Motor neuron (in vitro differentiated cells): ENCODE results near the gene NR1D2. TPM values are rescaled to one million over a fixed set of nuclear protein-coding genes. Genes with fewer than 3 reads are reported as not detected.

Experiments used
- ATAC-seq, 8 experiments: fragments of 200-7000 bp; cut with Tn5 transposase; replicated peaks in 6 of 8; 2 replicates each; pipeline ENCODE4 v1.8.0; 2021; ENCODE audit warnings: mild to moderate bottlenecking in 8 of 8, moderate library complexity in 8 of 8
- H3K27ac ChIP-seq, 2 donors: fragments of 250-450 bp; sonication (Bioruptor Pico); 2 replicates each; pipeline ENCODE4 v1.9.0; 2021; ENCODE audit warnings: antibody characterized with exemption in 2 of 2, mild to moderate bottlenecking in 2 of 2, moderate library complexity in 1 of 2
- H3K4me1 ChIP-seq, 2 donors: fragments of 250-450 bp; sonication (Bioruptor Pico); replicated peaks in 1 of 2; 2 replicates each; pipeline ENCODE4 v1.6.1; 2021; ENCODE audit warnings: antibody characterized with exemption in 2 of 2, mild to moderate bottlenecking in 2 of 2, moderate library complexity in 1 of 2
- H3K4me3 ChIP-seq, 5 donors: fragments of 250-450 bp; sonication (Bioruptor Pico); 2 replicates each; pipeline ENCODE4 v1.9.0; 2021; ENCODE audit warnings: antibody characterized with exemption in 5 of 5, mild to moderate bottlenecking in 5 of 5, moderate library complexity in 4 of 5
- WGBS, 10 experiments: fragments of 450-650 bp; shearing (Covaris generic); methylation state at CpG; one replicate each; pipeline ENCODE4 v1.0.0; 2022; 5-methylcytosine and 5-hydroxymethylcytosine counted together
- in situ Hi-C, 9 experiments: fragments of 400-800 bp; cut with MboI; loops; one replicate each; pipeline ENCODE4 v1.15.0; 2021; ENCODE audit warnings: low sequenced_read_pairs in 9 of 9, low pct_unique_long_range_greater_than_20kb in 2 of 9; ENCODE audit not compliant: unreplicated experiment in 9 of 9
- total RNA-seq, 8 experiments: library from RNA; unstranded; fragments of 300-600 nt; gene quantifications; 2 replicates each; pipeline versions ENCODE4 v1.2.3 to v1.2.4, GENCODE V29; 2022

NR1D2 gene
- total RNA-seq, 8 experiments from 2014 or later: 9.9 to 41.3 (median 16.6) TPM

DNA sequence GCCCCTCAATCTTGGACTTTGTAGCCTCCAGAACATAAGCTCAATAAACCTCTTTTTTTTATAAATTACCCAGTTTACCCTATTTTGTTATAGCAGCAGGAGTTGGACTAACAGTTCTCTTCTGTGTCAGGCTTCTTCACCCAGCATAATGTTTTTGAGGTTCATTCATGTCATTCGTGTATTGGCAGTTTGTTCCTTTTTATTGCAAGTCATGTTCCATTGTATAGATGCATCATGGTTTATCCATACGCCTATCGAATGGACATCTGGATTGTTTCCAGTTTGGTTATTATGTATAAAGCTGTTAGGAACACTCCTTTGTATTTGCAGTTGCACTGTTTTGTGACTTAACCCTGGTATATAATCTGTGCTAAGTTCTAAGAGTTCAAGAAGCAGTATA is 39.8 kb downstream of the NR1D2 start:
- no peak overlapping the region for H3K4me3 ChIP-seq
- no peaks in the 10 kb centered on the region for H3K4me1 ChIP-seq
- ATAC-seq: no peak
- WGBS, 10 experiments: 14 to 100% (median 95%) methylated on average over 1 to 3 of the region's 3 CpGs; no CpG with 5 or more reads in 2 of the 10 experiments
- in situ Hi-C loops: no loop called here
- no peak overlapping the region for H3K27ac ChIP-seq

DNA sequence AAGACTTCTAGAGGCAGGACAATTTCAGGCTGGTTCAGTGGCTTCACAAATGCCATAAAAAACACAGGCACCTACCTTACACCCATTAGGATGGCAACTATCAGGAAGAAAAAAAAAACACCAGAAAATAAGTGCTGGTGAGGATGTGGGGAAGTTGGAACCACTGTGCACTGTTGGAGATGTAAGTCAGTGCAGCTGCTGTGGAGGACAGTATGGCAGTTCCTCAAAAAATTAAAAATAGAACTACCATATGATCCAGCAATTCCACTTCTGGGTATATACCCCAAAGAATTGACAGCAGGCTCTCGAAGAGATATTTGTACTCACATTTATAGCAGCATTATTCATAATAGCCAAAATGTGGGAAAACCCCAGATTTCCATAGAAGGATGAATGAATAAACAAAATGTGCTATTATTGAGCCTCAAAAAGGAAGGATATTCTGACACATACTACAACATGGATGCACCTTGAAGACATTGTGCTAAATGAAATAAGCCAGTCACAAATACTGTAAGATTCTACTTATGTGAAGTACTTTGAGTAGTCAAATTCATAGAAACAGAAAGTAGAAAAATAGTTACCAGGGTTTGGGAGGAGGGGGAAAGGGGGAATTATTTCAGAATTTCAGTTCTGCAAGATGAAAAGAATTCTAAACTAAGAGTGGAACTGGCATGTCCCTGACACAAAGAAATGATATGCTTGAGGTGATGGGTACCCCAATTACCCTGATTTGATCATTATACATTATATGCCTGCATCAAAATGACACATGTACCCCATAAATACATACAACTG is 40.9 kb downstream of the NR1D2 start:
- WGBS, 10 experiments: 29 to 90% (median 83%) methylated on average over 1 of the region's 1 CpG; no CpG with 5 or more reads in 5 of the 10 experiments
- no peak overlapping the region for H3K27ac ChIP-seq
- in situ Hi-C loops: no loop called here
- H3K4me3 ChIP-seq: no peak overlapping the region
- ATAC-seq: no peak
- peaks cover 3 to 5% of the 10 kb centered on the region in 2 donors for H3K4me1 ChIP-seq

DNA sequence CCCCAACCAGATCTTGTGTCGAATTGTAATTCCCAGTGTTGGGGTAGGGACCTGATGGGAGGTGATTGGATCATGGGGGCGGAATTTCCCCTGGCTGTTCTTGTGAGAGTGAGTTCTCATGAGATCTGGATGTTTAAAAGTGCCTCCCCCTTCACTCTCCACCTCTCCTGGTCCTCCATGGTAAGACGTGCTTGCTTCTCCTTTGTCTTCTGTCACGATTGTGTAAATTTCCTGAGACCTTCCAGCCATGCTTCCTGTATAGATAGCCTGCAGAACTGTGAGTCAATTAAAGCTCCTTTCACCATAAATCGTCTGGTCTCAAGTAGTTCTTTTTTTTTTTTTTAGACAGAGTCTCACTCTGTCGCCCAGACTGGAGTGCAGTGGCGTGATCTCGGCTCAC is 42.3 kb downstream of the NR1D2 start:
- no peak overlapping the region for H3K4me3 ChIP-seq
- in situ Hi-C loops: no loop called here
- no peak for ATAC-seq
- H3K27ac ChIP-seq: no peak overlapping the region
- peaks cover 17% of the 10 kb centered on the region in 2 donors for H3K4me1 ChIP-seq
- WGBS, 10 experiments: 86 to 100% (median 96%) methylated on average over 1 to 6 of the region's 8 CpGs; no CpG with 5 or more reads in 2 of the 10 experiments

DNA sequence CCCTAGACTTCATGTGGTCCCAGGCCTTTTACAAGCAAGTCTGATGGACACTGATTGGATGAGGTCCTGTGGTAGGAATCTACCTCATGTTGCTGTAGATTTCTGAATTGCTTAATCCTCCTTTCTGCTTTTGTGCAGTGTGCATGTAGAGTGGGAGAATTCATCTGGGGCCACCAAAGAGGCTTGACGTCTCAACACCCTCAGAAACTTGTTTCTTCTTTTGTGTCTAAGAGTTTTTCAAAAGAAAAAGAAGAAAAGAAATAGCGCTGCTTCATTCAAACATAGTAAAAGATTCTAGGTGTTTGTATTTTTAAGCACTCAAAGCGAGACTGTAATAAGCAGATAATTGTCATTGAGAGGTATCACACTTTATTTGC is 46.2 kb downstream of the NR1D2 start:
- Histone ChIP-seq H3K27ac (peak overlapping the region in 1 of 2 donors; percentile 66), H3K4me1 (peaks cover 21 to 30% of the 10 kb centered on the region in 2 donors), H3K4me3 (no peak overlapping the region)
- in situ Hi-C loops: loop anchor here in 1 of 9 experiments (10.0 kb wide), 1 partner anchor 244 kb away; no protein-coding TSS in a partner anchor
- WGBS, 10 experiments: 10 to 100% (median 50%) methylated on average over 2 to 3 of the region's 3 CpGs; no CpG with 5 or more reads in 1 of the 10 experiments
- ATAC-seq: peak in 5 of 8 experiments; percentile 49 to 57 (median 54)

DNA sequence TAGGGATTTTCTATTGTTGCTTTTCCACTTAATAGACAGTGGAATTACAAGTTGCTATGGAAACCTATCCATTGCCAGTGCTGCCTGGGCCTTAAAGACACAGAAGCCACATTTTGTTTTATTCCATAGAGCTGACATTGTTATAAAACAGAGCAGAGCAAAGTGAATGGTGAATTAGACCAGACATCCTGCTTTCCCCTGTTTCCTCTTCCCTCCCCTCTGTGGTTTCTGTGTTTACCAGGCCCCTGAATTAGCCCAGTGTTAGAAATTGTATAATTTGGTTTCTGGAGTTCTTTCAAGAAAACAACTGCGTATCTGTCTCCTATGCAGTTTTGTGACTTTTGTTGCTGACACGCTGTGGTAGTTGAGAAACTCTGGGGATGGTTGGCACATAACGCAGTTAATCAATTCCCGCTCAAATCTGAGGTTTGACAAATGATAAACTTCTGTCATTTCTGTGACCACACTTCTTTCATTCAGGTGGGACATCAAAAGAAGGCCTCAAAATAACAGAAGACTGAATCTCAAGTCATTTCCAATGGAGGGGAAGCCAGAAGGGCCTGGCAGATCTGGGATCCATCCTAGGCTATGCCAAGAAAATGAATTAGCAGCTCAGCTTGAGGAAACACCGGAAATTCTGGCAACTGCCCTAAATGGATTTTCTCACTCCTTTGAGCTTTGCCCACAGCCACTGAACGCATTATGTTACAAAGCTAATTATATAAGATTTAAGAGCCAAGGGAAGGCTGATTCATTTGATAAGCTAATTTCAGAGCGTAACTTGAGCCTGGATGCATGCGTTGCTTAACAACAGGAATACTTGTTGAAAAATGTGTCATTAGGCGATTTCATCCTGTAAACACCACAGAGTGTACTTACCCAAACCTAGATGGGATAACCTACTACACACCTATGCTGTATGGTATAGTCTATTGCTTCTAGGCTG is 46.9 kb downstream of the NR1D2 start:
- in situ Hi-C loops: loop anchor here in 1 of 9 experiments (10.0 kb wide), 1 partner anchor 243 kb away; no protein-coding TSS in a partner anchor
- no peak overlapping the region for H3K27ac ChIP-seq
- WGBS, 10 experiments: 35 to 100% (median 60%) methylated on average over 1 to 8 of the region's 9 CpGs; no CpG with 5 or more reads in 1 of the 10 experiments
- peaks cover 21 to 35% of the 10 kb centered on the region in 2 donors for H3K4me1 ChIP-seq
- ATAC-seq: peak; percentile 75 to 87 (median 80)
- no peak overlapping the region for H3K4me3 ChIP-seq

DNA sequence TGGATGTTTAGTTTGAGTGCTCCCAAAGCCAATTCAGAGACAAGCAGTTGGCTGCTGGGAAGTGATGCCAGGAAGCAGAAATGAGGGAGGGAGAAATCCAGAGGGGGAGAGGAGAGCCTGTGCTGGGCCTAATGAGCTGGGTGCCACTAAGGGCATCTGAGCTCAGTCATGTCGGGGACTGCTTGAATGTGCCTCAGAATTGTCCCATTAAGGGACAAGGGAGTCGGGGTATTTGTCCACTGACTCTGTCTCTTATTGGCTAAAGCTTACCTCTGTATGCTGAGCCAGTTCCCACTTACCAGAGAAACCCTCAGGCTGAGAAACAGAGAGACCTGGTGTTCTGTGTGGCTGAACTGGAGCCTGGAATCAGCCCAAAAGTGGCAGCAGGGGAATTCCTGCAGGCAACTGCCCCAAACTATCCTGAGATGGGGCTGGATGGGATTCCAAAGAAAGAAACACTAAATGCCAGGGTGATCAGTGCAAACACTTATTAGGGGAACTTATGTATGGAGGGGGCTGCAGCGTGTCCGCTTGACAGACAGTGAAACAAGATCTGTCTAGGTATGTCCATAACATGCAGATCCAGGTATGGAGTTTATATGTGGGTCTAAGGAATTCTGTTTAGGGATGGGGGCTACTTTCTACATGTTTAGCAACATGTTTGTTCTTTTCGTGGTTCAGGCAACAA is 48.6 kb downstream of the NR1D2 start:
- H3K4me1 ChIP-seq: peaks cover 21 to 35% of the 10 kb centered on the region in 2 donors
- no peak overlapping the region for H3K4me3 ChIP-seq
- WGBS, 10 experiments: 11 to 100% (median 84%) methylated on average over 1 to 3 of the region's 5 CpGs; no CpG with 5 or more reads in 2 of the 10 experiments
- peak in 1 of 8 experiments; percentile 2 for ATAC-seq
- no peak overlapping the region for H3K27ac ChIP-seq
- in situ Hi-C loops: loop anchor here in 1 of 9 experiments (10.0 kb wide), 1 partner anchor 241 kb away; no protein-coding TSS in a partner anchor

DNA sequence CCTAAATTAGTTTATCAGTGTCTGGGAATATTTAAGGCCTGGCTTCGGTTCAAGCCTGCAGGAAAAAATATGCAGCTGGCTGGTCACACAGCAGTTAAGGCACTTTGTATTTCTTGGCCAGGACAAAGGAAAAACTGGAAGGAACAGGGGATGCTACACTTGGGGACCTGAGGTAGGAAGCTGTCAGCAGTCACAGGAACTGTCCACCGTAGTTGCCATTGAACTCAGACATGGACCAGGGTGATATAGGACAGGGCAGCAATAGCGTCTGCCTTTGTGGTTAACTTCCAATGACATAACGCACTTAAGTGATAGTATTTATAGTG is 49.1 kb downstream of the NR1D2 start:
- peaks cover 21 to 35% of the 10 kb centered on the region in 2 donors for H3K4me1 ChIP-seq
- H3K4me3 ChIP-seq: no peak overlapping the region
- no peak overlapping the region for H3K27ac ChIP-seq
- no peak for ATAC-seq
- 50 to 100% (median 87%) methylated on average over 1 to 4 of the region's 4 CpGs; no CpG with 5 or more reads in 2 of the 10 experiments for WGBS, 10 experiments
- in situ Hi-C loops: loop anchor here in 1 of 9 experiments (10.0 kb wide), 1 partner anchor 241 kb away; no protein-coding TSS in a partner anchor

DNA sequence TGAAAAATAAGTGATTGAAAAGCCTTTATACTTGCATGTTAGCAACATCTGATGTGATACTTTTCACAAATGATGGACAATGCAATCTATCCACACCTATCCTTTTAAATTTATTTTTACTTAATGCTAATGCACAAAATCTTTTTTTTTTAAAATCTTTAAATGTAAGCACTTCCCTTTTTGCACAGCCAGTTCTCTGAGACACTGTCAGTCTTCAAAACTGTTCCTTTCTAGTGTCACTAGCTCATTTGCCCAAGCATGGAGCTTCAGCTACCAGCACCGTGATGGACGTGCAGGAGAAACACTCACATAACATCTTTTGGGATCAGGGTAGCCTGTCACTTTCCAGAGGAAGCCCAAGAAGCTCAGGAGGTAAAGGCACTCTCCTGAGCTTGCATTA is 50.1 kb downstream of the NR1D2 start:
- Histone ChIP-seq H3K27ac (no peak overlapping the region), H3K4me3 (no peak overlapping the region), H3K4me1 (peaks cover 21 to 35% of the 10 kb centered on the region in 2 donors)
- in situ Hi-C loops: loop anchor here in 1 of 9 experiments (10.0 kb wide), 1 partner anchor 240 kb away; no protein-coding TSS in a partner anchor
- 92 to 100% (median 100%) methylated on average over 1 to 2 of the region's 2 CpGs; no CpG with 5 or more reads in 5 of the 10 experiments for WGBS, 10 experiments
- ATAC-seq: no peak

DNA sequence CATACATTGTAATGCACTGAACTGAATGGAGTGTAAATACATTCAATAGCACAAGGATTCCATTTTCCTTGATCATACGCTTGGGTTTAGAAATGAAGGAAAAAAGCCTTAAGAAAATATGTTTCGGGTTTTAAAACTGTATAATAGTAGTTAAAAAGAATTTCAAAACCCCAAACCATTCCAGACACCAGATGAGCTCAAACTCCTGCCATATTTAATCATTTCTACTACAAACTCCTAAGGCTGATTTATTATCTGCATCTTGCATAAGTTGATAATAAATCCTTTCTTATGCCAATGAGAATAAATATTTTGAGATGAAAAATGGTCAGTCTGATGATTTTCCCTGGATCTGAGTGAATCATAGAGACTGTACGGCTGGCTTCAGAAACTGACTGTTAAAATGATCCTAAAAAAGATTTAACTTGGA is 51.0 kb downstream of the NR1D2 start:
- in situ Hi-C loops: loop anchor here in 1 of 9 experiments (10.0 kb wide), 1 partner anchor 239 kb away; no protein-coding TSS in a partner anchor
- H3K4me1 ChIP-seq: peaks cover 14 to 30% of the 10 kb centered on the region in 2 donors
- peak in 3 of 8 experiments; percentile 40 to 52 (median 44) for ATAC-seq
- no peak overlapping the region for H3K27ac ChIP-seq
- no peak overlapping the region for H3K4me3 ChIP-seq
- 33 to 100% (median 76%) methylated on average over 1 to 3 of the region's 3 CpGs; no CpG with 5 or more reads in 1 of the 10 experiments for WGBS, 10 experiments

DNA sequence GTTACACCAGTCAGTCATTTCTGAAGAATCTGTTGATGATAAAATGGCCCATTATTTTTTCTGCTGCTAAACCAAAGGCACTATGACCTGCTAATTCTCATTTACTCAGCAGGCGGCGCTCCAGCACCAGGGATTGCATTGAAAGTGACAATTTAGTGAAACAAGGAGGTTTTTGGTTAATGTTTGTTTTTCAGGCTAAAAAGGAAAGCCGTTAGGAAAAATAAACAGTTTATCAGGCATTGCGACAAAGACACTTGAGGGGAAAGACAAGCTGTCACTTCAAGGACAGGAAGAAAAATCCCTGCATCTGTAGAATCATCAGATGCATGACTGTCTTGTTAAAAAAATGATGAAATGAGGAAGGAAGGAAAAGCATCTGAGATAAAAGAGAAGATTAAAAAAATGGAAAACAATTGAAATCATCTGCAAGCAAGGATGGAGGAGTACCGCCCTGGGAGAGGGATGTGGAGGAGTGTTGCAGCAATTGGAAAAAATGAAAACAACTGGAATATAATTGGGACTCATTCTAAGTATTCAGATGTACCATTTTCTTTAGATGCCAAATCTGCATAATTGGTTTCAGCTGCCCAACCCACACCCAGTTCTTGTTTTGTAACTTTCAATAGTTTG is 54.0 kb downstream of the NR1D2 start:
- 0 to 18% (median 8%) methylated on average over 3 to 5 of the region's 5 CpGs for WGBS, 10 experiments
- Histone ChIP-seq H3K4me1 (peaks cover 0 to 14% of the 10 kb centered on the region in 2 donors), H3K4me3 (no peak overlapping the region), H3K27ac (no peak overlapping the region)
- peak in 3 of 8 experiments; percentile 59 to 73 (median 67) for ATAC-seq
- in situ Hi-C loops: loop anchor here in 1 of 9 experiments (10.0 kb wide), 1 partner anchor 236 kb away; no protein-coding TSS in a partner anchor

DNA sequence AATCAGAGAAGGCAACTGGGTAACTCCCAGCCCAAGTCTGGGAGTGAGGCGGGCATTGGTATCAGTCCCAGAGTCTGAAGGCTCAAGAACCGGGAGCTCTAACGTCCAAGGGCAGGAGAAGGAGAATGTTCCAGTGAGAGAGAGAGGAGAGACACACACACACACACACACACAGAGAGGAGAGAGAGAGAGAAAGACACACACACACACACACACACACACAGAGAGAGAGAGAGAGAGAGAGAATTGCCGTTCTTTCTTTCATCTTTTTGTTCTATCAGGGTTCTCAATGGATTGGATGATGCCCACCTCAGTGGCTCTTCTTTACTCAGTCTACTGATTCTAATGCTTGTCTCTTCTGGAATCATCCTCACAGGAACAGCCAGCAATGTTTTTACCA is 57.0 kb downstream of the NR1D2 start:
- Histone ChIP-seq H3K4me3 (no peak overlapping the region), H3K27ac (no peak overlapping the region), H3K4me1 (no peaks in the 10 kb centered on the region)
- in situ Hi-C loops: loop anchor here in 4 of 9 experiments (10.0 to 25.0 kb wide), 5 partner anchors 235 to 685 kb away; partner anchors contain the start of gene THRB (in 1 of the 4)
- WGBS, 10 experiments: 40 to 100% (median 100%) methylated on average over 1 to 2 of the region's 4 CpGs; no CpG with 5 or more reads in 7 of the 10 experiments
- no peak for ATAC-seq
